Astrocyte of the cerebellum (primary cell): ENCODE results near the gene TAMALIN.

Source experiments
- DNase-seq: peaks from one replicate; pipeline ENCODE4 v3.0.0-alpha.2; 2011; ENCODE audit warnings: low read depth
- H3K4me3 ChIP-seq: 2 replicates; pipeline ENCODE4 v1.5.1; 2011; ENCODE audit warnings: mild to moderate bottlenecking, low read depth, low read length, moderate library complexity
- in situ Hi-C: cut with HindIII; loops from 2 replicates; pipeline ENCODE4 v1.10.0; 2017; ENCODE audit warnings: low sequenced_read_pairs
- TF ChIP-seq, protein P1 (sequence below): IDR thresholded peaks from 2 replicates; pipeline ENCODE4 v1.5.1; 2012; ENCODE audit warnings: low read length, low read depth, moderate library complexity, mild to moderate bottlenecking; ENCODE audit errors: missing control alignments

TAMALIN gene

DNA sequence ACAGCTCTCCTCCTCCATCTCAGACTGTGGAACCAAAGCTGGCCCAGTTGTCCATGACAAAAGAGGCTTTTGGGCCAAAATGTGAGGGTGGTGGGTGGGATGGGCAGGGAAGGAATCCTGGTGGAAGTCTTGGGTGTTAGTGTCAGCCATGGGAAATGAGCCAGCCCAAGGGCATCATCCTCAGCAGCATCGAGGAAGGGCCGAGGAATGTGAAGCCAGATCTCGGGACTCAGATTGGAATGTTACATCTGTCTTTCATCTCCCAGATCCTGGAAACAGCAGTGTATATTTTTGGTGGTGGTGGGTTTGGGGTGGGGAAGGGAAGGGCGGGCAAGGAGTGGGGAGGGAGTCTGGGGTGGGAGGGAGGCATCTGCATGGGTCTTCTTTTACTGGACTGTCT, 11.8 kb upstream of the TAMALIN start:
- TF ChIP-seq, protein P1, sequence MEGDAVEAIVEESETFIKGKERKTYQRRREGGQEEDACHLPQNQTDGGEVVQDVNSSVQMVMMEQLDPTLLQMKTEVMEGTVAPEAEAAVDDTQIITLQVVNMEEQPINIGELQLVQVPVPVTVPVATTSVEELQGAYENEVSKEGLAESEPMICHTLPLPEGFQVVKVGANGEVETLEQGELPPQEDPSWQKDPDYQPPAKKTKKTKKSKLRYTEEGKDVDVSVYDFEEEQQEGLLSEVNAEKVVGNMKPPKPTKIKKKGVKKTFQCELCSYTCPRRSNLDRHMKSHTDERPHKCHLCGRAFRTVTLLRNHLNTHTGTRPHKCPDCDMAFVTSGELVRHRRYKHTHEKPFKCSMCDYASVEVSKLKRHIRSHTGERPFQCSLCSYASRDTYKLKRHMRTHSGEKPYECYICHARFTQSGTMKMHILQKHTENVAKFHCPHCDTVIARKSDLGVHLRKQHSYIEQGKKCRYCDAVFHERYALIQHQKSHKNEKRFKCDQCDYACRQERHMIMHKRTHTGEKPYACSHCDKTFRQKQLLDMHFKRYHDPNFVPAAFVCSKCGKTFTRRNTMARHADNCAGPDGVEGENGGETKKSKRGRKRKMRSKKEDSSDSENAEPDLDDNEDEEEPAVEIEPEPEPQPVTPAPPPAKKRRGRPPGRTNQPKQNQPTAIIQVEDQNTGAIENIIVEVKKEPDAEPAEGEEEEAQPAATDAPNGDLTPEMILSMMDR = no peak
- DNase-seq = no peak
- in situ Hi-C loops = no loop called here

DNA sequence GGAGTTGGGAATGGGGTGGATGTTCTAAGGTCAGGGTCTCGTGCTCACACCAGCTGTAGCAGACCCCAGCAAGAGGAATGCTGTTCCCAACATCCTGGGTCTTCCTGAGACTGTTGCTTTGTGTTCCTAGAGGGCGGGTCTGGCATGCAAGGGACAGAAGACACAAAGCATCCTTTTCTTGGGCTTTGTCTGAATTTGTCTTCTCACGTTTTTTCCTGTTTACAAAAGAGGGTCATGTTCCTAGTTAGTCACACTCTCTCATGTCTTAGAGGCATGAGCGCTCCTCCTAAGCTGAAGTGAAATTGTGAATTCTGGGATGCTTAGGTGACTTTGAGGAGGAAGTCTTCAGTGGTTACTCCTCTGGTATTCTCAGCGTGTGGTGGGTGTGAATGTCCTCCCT, 9.6 kb upstream of the TAMALIN start:
- H3K4me3 ChIP-seq = no peak overlapping the region
- in situ Hi-C loops = no loop called here
- TF ChIP-seq, protein P1 = no peak
- no peak for DNase-seq

More for the DNA sequence above, 11.8 kb upstream of the TAMALIN start:
- H3K4me3 ChIP-seq = no peak overlapping the region

DNA sequence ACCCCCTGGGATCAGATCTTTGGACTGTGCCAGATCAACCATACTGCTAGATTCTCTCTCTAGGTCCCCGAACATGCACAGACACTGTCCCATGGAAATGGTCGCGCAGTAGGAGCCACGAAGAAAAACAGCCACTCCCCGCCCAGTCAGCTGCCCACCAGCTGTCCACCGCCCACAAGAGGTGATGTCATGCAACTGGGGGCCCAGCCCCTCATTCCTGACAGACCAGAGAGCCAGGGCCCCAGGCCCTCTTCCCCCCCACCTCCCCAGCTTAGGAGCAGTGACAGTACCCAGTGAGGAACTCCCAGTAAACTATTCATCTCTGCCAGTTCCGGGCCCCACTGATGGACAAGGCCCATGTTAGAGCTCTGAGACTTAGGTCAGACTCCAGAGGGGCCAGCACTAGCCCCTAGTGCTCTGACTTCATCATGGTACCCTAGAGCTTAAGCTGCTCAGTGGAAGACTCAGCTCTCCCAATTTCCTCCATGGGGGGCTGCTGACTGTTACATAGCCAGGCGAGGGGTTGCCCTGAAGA, 3.7 kb upstream of the TAMALIN start:
- no peak for DNase-seq
- H3K4me3 ChIP-seq = no peak overlapping the region
- in situ Hi-C loops = no loop called here
- TF ChIP-seq, protein P1 = no peak

DNA sequence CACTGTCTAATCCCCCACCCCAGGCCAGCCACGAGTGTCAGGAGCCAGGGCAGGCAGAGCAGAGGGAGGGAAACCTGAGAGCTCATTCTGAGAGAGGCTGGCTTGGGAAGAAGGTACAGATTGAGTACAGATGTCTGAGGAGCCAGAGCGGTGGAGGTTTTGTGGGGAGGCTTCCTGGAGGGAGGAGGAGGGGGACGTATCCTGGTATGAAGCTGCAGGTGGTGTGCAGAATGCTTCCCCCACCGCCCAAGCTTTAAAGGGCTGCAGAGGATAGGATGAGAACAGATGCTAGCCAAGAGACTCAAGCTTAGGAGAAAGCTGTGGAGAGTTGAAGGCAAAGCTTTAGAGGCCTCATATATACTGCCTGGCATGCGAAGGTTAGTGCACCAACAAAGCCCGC, 3.2 kb upstream of the TAMALIN start:
- in situ Hi-C loops = no loop called here
- H3K4me3 ChIP-seq = no peak overlapping the region
- no peak for DNase-seq
- TF ChIP-seq, protein P1 = no peak

DNA sequence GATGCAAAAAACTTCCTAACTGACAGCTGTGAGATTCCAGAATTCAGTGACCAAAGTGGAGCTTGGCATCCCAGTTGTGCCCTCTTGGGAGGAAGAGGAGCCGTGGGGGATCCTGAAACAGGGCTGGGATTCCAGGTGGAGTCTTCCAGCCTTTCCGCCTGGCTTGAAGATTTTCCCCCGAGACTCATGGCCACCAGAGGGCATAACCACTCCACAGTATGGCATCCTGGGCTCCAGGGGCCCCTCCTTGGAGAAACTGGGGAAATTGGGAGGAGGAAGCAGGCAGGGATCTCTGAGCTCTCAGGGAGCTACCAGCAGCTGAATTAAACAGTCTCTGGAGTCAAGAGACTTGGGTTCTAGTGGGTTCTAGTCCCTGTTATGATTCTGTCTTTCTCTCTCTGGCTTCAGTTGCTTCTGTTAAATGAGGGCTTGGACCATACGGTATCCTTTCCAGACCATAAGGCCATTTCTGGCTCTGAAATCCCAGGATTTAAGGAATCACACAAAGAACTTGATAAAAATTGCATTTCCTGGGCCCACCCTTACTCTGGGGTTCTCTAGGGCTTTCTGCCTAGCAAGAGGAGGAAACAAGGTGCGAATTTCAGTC, 2.6 kb upstream of the TAMALIN start:
- peak; percentile 24 for DNase-seq
- no peak overlapping the region for H3K4me3 ChIP-seq
- in situ Hi-C loops = no loop called here
- TF ChIP-seq, protein P1 = peak; percentile 84

DNA sequence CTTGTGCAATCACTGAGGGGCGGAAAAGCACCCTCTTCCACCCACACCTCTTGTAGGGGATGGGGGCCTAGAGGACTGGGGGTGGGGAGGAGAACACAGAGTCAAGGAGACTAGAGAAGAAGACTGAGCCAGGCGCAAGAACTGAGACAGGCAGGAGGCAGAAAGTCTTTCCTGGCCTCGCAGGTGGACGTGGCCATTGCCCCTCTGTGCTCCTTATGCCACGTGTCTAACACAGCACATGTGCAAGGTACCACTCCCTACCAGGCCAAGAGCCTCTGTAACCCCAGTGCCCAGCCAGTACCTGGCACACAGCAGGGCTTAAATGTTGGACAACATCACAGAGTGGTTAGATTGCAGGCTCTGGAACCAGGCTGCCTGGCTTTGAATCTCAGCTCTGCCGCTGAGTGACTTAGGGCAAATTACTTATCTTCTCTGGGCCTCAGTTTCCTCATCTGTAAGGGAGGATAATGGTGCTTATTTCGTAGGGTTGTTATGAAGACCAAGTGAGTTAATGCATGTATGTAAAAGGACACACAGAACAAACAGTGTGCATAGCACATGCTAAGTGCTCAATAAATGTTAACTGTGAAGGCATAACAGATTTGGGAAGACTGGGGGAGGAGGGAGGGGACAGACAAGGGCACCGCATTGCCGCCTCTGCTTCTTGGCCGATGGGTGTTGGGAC, 1.4 kb upstream of the TAMALIN start:
- no peak overlapping the region for H3K4me3 ChIP-seq
- in situ Hi-C loops = no loop called here
- DNase-seq = no peak
- TF ChIP-seq, protein P1 = no peak
